Endothelial cell of umbilical vein (primary cell): ENCODE results near the gene TMCC2. TPM values are rescaled to one million over a fixed set of nuclear protein-coding genes. Genes with fewer than 3 reads are reported as not detected.

Experiments
- BruUV-seq: library from RNA; stranded (reverse); fragments of 400-500 nt; replicated peaks from 2 replicates; lab custom pipeline; 2021; lab: Mats Ljungman, UMichigan
- CTCF ChIA-PET: fragments of 300-600, 350-600 bp; sonication (Branson Sonifier 250); formaldehyde crosslinking; loops from one replicate; lab custom pipeline; 2021; ENCODE audit warnings: antibody characterized with exemption, inconsistent platforms; lab: Charles Lee
- POLR2A ChIA-PET: fragments of 300-600, 350-600 bp; sonication (Branson Sonifier 250); formaldehyde crosslinking; loops from one replicate; lab custom pipeline; 2021; ENCODE audit warnings: antibody characterized with exemption, inconsistent platforms; lab: Charles Lee
- DNase-seq: peaks from one replicate; pipeline ENCODE4 v3.0.0-alpha.2; 2011; ENCODE audit warnings: low read depth, low spot score
- FAIRE-seq: peaks from 2 replicates; lab custom pipeline; 2011; peaks lifted over from hg19 to GRCh38; lab: Jason Lieb, UNC
- H2AFZ ChIP-seq: 2 replicates; pipeline ENCODE4 v1.6.0; 2012; ENCODE audit warnings: low read depth, low read length, control low read depth, inconsistent platforms
- H3K27ac ChIP-seq: 2 replicates; pipeline ENCODE4 v1.5.1; 2011; ENCODE audit warnings: low read depth, mild to moderate bottlenecking, control low read depth, low read length, moderate library complexity; ENCODE audit not compliant: insufficient read depth
- H3K27me3 ChIP-seq, 2 experiments: 2 replicates each; pipeline versions ENCODE4 v1.6.0 to v1.6.1; 2011; ENCODE audit warnings: low read length in 2 of 2, mixed read lengths in 1 of 2; ENCODE audit not compliant: control insufficient read depth in 2 of 2, insufficient read depth in 2 of 2
- H3K36me3 ChIP-seq, 2 experiments: 2 replicates in 1 of 2; 3 replicates in 1 of 2; pipeline ENCODE4 v1.5.1; 2011; ENCODE audit warnings: low read length in 2 of 2, mild to moderate bottlenecking in 1 of 2, moderate library complexity in 1 of 2; ENCODE audit not compliant: control insufficient read depth in 2 of 2, insufficient read depth in 2 of 2; ENCODE audit errors: extremely low read depth in 1 of 2
- H3K4me1 ChIP-seq: 3 replicates; pipeline ENCODE4 v1.5.1; 2011; ENCODE audit warnings: mild to moderate bottlenecking, low read length; ENCODE audit not compliant: control insufficient read depth, insufficient read depth; ENCODE audit errors: extremely low read depth
- H3K4me2 ChIP-seq: 2 replicates; pipeline ENCODE4 v1.6.1; 2011; ENCODE audit warnings: low read length, control low read depth, mixed read lengths; ENCODE audit not compliant: insufficient read depth
- H3K4me3 ChIP-seq, 3 experiments: fragments of 200-600 bp in 1 of 3; sonication (generic), shearing (Covaris generic) in 1 of 3; replicated peaks in 1 of 3; 2 replicates each; pipeline ENCODE4 v1.5.1; 2011 to 2016; ENCODE audit warnings: control low read depth in 3 of 3, low read length in 3 of 3, mild to moderate bottlenecking in 2 of 3, inconsistent platforms in 1 of 3, low read depth in 1 of 3, moderate library complexity in 1 of 3; ENCODE audit not compliant: insufficient read depth in 1 of 3
- H3K79me2 ChIP-seq: 2 replicates; pipeline ENCODE4 v1.6.0; 2012; ENCODE audit warnings: low read length, inconsistent platforms; ENCODE audit not compliant: control insufficient read depth, insufficient read depth
- H3K9ac ChIP-seq: replicated peaks from 2 replicates; pipeline ENCODE3; 2011; ENCODE audit warnings: low read length, control low read depth; ENCODE audit not compliant: insufficient read depth; ENCODE audit errors: extremely low read depth
- H3K9me1 ChIP-seq: replicated peaks from 3 replicates; pipeline ENCODE4 v1.6.0; 2011; ENCODE audit warnings: mild to moderate bottlenecking, low read length; ENCODE audit not compliant: control insufficient read depth, insufficient read depth; ENCODE audit errors: extremely low read depth
- H3K9me3 ChIP-seq: replicated peaks from 2 replicates; pipeline ENCODE4 v1.5.1; 2012; ENCODE audit warnings: low read length, inconsistent platforms; ENCODE audit not compliant: control insufficient read depth, insufficient read depth
- H4K20me1 ChIP-seq: replicated peaks from 2 replicates; pipeline ENCODE3; 2011; ENCODE audit warnings: mild to moderate bottlenecking, low read length; ENCODE audit not compliant: control insufficient read depth, insufficient read depth; ENCODE audit errors: extremely low read depth
- CTCF ChIP-seq, 2 donors: IDR thresholded peaks; 1 replicate in 1 of 2; 2 replicates in 1 of 2; pipeline ENCODE4 v1.5.1; 2011; ENCODE audit warnings: low read length in 2 of 2, mild to moderate bottlenecking in 2 of 2, moderate library complexity in 2 of 2, control low read depth in 1 of 2, inconsistent platforms in 1 of 2, low read depth in 1 of 2; ENCODE audit not compliant: insufficient read depth in 1 of 2; ENCODE audit errors: extremely low read depth in 1 of 2
- EZH2 ChIP-seq: IDR thresholded peaks from 2 replicates; pipeline ENCODE4 v1.6.1; 2012; ENCODE audit warnings: borderline replicate concordance, low read depth, mild to moderate bottlenecking, moderate library complexity, low read length, inconsistent platforms; ENCODE audit not compliant: severe bottlenecking
- FOS ChIP-seq: IDR thresholded peaks from 2 replicates; pipeline ENCODE4 v1.6.1; 2011; ENCODE audit warnings: mild to moderate bottlenecking, low read length, moderate library complexity, borderline replicate concordance; ENCODE audit not compliant: insufficient read depth
- GATA2 ChIP-seq: IDR thresholded peaks from 2 replicates; pipeline ENCODE4 v1.7.0; 2011; ENCODE audit warnings: low read depth, mild to moderate bottlenecking, moderate library complexity, mixed read lengths, low read length; ENCODE audit not compliant: insufficient read length, insufficient read depth
- JUN ChIP-seq: IDR thresholded peaks from 2 replicates; pipeline ENCODE4 v1.6.1; 2011; ENCODE audit warnings: borderline replicate concordance, low read depth; ENCODE audit not compliant: insufficient read length, insufficient read depth
- POLR2AphosphoS5 ChIP-seq: IDR thresholded peaks from 2 replicates; pipeline ENCODE4 v1.6.1; 2012; ENCODE audit warnings: low read depth, mild to moderate bottlenecking, control low read depth, low read length, moderate library complexity; ENCODE audit not compliant: insufficient read depth
- dilution Hi-C: fragments of 300-500 bp; cut with MboI; formaldehyde crosslinking; loops from one replicate; pipeline ENCODE4 v1.15.0; 2019; ENCODE audit warnings: low sequenced_read_pairs; ENCODE audit not compliant: extremely low pct_ligation_motif_present
- intact Hi-C: fragments of 100-400 bp; cut with micrococcal nuclease; formaldehyde crosslinking; loops from one replicate; pipeline ENCODE4 v1.10.0; 2022
- polyA plus RNA-seq, 4 experiments: library from polyadenylated mRNA; depleted of rRNA in 3 of 4; stranded (reverse) in 3 of 4; unstranded in 1 of 4; fragments of >200 nt; gene quantifications; 2 replicates each; pipeline versions ENCODE4 v1.2.1 to v1.2.3, GENCODE V29; 2011 to 2012; ENCODE audit warnings: missing spikeins in 1 of 4
- total RNA-seq: library from RNA; stranded (reverse); gene quantifications from 2 replicates; pipeline ENCODE4 v1.2.3, GENCODE V29; 2021

TMCC2 gene
- total and polyA plus RNA-seq, 2 donors (not counting 3 experiments of a cell fraction or from before 2014, with no cell fraction given): 2.0 to 2.1 TPM

GRCh38 chr1:205319081-205320018 is 91.6 kb downstream of the TMCC2 start:
- Histone ChIP-seq H3K36me3 (no peaks in the 10 kb centered on the region), H3K4me1 (peaks cover 18% of the 10 kb centered on the region), H3K79me2 (no peaks in the 10 kb centered on the region), H3K4me3 (no peak overlapping the region), H3K27ac (no peak overlapping the region), H4K20me1 (no peaks in the 10 kb centered on the region), H3K27me3 (no peaks in the 10 kb centered on the region), H3K9ac (no peak overlapping the region), H3K9me1 (no peaks in the 10 kb centered on the region), H3K9me3 (no peaks in the 10 kb centered on the region), H3K4me2 (no peak overlapping the region), H2AFZ (no peak overlapping the region)
- TF ChIP-seq GATA2: no peak
- no peak for TF ChIP-seq CTCF (IDR thresholded peaks at IDR 0.05; ENCODE audit: extremely low read depth in 1 of 2, insufficient read depth in 1 of 2, low read depth in 1 of 2, low read length in 2 of 2)
- TF ChIP-seq EZH2: no peak
- no peak for TF ChIP-seq FOS
- TF ChIP-seq POLR2AphosphoS5: no peak
- TF ChIP-seq JUN: no peak
- CTCF ChIA-PET: interaction anchor here (0.8 to 21.6 kb wide), 7 partner anchors 15 to 64 kb away, joined by 3 to 1536 read pairs (median 6); no protein-coding TSS in a partner anchor
- POLR2A ChIA-PET: interaction anchor here (0.9 kb wide), 1 partner anchor 35 kb away, joined by 5 read pairs; no protein-coding TSS in a partner anchor
- FAIRE-seq (peak; percentile 59), DNase-seq (peak; percentile 57)
- no TSS peak for BruUV-seq
- intact Hi-C loops (loop anchor here (2.0 kb wide), 1 partner anchor 179 kb away; no protein-coding TSS in a partner anchor), dilution Hi-C loops (no loop called here)
